Stimulated activated CD4-positive, alpha-beta T cell treated with anti-CD3 and anti-CD28 coated beads, Interleukin-15, amount 100 ng/mL, for 1 hour (primary cell): ENCODE measurements around the gene KRTAP10-11.
"Not testable (repeated sequence)": the region's sequence is repeated elsewhere in the genome, so short reads cannot be mapped to it uniquely, and the experiment has no call there.

ENCODE experiments used
- DNase-seq, 2 donors: peaks; one replicate each; pipeline ENCODE4 v3.0.0-alpha.2; 2020; ENCODE audit warnings: low read depth in 1 of 2, low spot score in 1 of 2

KRTAP10-11 gene

GRCh38 chr21:44614961-44615391 is 31.2 kb upstream of the KRTAP10-11 start:
- DNase-seq: peak in 1 of 2 donors; percentile 0

GRCh38 chr21:44615466-44615865 is 30.7 kb upstream of the KRTAP10-11 start:
- no peak for DNase-seq

GRCh38 chr21:44615911-44616590 is 30.2 kb upstream of the KRTAP10-11 start:
- DNase-seq: no peak

- no peak for DNase-seq
Measured at GRCh38 chr21:44616591-44616926, 29.7 kb upstream of the KRTAP10-11 start.

GRCh38 chr21:44617071-44617501 is 29.1 kb upstream of the KRTAP10-11 start:
- no peak for DNase-seq

GRCh38 chr21:44618504-44618903 is 27.7 kb upstream of the KRTAP10-11 start:
- no peak for DNase-seq

- DNase-seq: peak; percentile 26 to 34
Measured at GRCh38 chr21:44618909-44619308, 27.3 kb upstream of the KRTAP10-11 start.

GRCh38 chr21:44619886-44620285 is 26.3 kb upstream of the KRTAP10-11 start:
- no peak for DNase-seq

- DNase-seq: no peak
Measured at GRCh38 chr21:44623575-44623974, 22.6 kb upstream of the KRTAP10-11 start.

- DNase-seq: no peak
Measured at GRCh38 chr21:44625756-44626155, 20.5 kb upstream of the KRTAP10-11 start.

GRCh38 chr21:44626262-44626661 is 20.0 kb upstream of the KRTAP10-11 start:
- DNase-seq: no peak

GRCh38 chr21:44626673-44627143 is 19.5 kb upstream of the KRTAP10-11 start, which contains the start of gene KRTAP10-9:
Gene KRTAP10-9, plus strand, starts transcription at chr21:44627093. Its CDS starts 79 bp downstream, at chr21:44627172.
- DNase-seq: no peak

GRCh38 chr21:44627181-44627822 is 18.9 kb upstream of the KRTAP10-11 start:
- not testable (repeated sequence) for DNase-seq

GRCh38 chr21:44627831-44628233 is 18.4 kb upstream of the KRTAP10-11 start:
- not testable (repeated sequence) for DNase-seq

- no peak for DNase-seq
Measured at GRCh38 chr21:44628707-44629391, 17.4 kb upstream of the KRTAP10-11 start.

- no peak for DNase-seq
Measured at GRCh38 chr21:44630440-44630839, 15.8 kb upstream of the KRTAP10-11 start.

GRCh38 chr21:44632067-44632466 is 14.1 kb upstream of the KRTAP10-11 start:
- DNase-seq: no peak

GRCh38 chr21:44636209-44637017 is 9.8 kb upstream of the KRTAP10-11 start:
- no peak for DNase-seq

GRCh38 chr21:44637018-44637850 is 9.0 kb upstream of the KRTAP10-11 start, which contains the start of gene KRTAP10-10:
Gene KRTAP10-10, plus strand, starts transcription at chr21:44637356. Its CDS starts 62 bp downstream, at chr21:44637418.
- no peak for DNase-seq

- DNase-seq: not testable (repeated sequence)
Measured at GRCh38 chr21:44637851-44638348, 8.3 kb upstream of the KRTAP10-11 start.
